HG02970 (cell line): ENCODE data around the gene DNAJC4.
A peak's percentile ranks its signal among the peaks of the same experiment; 100 is the strongest.

ENCODE experiments used
- ATAC-seq: cut with Tn5 transposase; IDR thresholded peaks from one replicate; pipeline ENCODE4 v1.9.1; 2021; ENCODE audit warnings: mild to moderate bottlenecking, moderate library complexity, moderate number of reproducible peaks; ENCODE audit not compliant: unreplicated experiment, low FRiP score

DNAJC4 gene

DNA sequence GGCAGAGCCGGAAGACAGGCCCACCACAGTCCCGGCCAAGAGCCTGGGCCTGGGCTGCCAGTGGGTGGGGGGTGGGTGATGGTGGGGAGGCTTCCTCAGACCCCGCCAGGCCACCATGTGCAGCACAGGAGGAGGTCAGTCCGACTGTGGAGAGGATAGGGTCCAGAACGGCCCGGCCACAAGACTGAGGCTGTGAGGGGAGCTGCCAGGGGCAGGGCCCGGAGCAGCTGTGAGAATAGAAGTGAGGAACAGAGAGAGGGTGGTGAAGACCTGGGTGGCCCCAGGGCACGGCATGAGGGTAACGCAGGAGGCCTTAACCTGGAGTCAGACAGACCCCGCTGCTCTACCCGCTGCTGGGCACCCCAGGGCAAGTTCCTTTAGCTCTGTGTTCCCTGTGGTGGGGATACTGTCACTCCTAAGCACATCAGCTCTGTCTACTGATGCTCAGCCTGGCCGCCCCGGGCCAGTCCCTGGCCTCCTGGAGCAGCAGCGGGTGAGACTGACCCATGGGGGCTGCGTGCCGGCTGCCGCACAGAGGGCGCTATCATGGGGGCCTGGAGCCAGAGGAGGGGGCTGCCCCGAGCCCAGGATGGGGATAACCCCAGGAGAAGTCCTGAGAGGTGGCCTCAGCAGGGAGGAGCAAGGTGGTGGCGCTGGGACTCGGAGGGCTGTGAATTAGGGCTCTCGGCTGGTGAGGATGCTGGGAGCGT, 22.1 kb upstream of the DNAJC4 start:
- no peak for ATAC-seq

DNA sequence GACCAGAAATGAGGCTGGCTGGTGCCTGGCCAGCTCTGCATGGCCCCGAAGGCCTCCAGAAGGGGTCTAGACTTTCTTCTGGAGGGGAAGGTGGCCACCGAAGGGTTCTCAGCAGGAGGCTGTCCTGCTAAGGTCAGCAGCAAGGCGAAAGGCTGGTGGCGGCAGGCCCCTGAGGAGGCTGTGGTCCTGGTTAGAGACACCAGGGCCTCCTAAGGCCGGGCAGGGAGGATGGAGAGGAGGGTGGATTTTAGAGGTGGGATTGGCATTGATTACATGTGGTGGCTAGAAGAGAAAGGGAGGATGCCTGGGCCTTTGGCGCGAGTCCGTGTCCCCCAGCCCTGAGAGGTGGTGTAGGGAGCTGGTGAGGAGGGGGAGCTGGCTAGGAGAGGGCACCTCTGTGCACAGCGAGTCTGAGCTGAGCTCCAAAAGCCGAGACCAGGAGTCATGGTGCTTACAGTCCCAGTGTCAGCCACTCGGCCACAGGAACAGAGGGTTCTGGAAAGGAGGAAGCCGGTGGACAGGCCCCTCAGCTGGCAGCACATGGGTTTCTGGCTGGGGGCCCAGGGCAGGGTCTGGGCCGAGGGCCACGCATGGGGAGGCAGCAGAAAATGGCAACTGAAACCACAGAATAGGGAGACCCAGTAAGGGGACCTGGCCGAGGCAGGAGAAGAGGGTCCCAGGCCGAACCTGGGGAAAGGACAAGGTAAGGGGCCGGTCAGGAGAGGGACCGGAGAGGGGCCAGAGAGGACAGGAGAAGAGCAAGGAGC, 21.4 kb upstream of the DNAJC4 start:
- ATAC-seq, result no peak

DNA sequence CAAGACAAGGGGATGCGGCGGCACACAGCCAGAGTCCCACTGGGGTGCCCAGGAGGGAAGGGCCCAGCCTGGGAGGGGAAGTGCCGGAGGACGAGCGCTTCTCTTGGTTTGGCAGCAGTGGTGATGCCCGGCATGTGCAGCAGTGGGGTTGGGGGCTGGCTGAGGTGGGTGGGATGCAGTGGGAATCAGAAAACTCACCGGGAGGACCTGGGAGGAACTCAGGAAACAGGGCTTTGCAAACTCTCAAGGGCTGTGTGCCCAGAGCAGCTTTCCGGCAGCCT, 20.8 kb upstream of the DNAJC4 start:
- ATAC-seq, result no peak

DNA sequence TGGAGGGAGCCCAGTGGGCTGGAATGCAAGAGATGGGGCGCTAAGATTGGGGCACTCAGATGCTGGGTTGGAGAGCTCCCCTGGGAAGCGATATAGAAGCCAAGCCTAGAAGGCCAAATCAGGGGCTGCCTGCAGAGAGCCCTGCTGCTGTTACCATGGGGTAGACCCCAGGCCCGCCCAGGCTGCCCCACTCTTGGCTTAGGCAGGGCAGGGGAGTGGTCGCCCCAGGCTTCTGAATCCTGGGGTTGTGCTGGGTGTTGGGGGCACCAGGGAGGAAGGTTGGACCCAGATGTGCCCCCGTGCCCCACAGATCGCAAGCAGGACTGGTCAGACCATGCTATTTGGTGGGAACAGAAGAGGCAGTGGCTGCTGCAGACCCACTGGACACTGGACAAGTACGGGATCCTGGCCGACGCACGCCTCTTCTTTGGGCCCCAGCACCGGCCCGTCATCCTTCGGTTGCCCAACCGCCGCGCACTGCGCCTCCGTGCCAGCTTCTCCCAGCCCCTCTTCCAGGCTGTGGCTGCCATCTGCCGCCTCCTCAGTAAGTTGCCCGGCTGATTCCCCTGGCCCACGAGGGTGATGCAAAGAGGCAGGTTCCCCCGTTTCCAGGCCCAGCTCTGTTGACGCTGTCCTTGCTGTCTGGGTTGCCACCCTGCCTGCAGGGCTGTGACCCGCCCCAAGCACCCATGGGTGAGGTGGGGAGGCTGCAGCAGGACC, 19.9 kb upstream of the DNAJC4 start:
- ATAC-seq, result no peak

DNA sequence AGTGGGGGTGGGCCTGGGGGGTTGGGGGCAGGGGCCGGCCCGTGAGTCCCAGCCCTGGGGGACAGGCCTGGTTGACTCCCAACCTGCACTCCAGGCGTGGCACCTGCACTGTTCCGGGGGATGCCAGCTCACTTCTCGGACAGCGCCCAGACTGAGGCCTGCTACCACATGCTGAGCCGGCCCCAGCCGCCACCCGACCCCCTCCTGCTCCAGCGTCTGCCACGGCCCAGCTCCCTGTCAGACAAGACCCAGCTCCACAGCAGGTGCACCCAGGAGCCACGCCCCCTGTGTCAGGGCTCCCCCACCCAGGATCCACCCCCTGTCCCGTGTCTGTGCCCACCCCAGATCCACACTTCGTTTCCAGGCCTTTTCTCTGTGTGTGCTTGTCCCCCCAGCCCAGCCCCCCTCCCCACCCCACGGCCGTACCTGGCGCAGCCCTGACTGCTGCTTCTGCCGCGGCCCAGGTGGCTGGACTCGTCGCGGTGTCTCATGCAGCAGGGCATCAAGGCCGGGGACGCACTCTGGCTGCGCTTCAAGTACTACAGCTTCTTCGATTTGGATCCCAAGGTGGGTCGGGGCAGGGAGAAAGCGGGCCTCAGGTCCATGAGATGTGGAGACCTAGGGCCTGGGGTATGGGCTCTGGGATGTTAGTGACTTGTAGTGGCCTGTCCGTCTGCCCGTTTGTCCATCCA, 19.0 kb upstream of the DNAJC4 start:
- ATAC-seq, result no peak

DNA sequence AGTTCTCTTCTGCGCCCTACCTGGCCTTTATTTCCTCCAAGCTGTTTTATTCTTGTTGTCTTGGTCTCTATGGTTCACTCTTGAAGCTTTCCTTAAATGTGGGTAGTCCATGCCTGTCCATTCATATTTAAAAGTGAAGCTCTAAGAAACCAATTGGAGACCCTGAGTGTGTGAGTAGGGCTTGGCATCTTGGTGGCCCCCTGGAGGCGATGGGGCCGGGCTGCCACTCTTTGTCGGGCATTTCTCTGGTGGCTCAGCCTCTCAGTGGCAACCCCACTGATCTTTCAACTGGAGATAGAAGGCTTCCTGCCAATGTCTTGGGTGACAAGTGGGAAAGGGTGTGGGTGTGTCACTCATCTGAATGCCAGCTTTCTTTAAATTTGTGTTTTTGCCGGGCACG, 13.5 kb upstream of the DNAJC4 start:
- ATAC-seq, result no peak

DNA sequence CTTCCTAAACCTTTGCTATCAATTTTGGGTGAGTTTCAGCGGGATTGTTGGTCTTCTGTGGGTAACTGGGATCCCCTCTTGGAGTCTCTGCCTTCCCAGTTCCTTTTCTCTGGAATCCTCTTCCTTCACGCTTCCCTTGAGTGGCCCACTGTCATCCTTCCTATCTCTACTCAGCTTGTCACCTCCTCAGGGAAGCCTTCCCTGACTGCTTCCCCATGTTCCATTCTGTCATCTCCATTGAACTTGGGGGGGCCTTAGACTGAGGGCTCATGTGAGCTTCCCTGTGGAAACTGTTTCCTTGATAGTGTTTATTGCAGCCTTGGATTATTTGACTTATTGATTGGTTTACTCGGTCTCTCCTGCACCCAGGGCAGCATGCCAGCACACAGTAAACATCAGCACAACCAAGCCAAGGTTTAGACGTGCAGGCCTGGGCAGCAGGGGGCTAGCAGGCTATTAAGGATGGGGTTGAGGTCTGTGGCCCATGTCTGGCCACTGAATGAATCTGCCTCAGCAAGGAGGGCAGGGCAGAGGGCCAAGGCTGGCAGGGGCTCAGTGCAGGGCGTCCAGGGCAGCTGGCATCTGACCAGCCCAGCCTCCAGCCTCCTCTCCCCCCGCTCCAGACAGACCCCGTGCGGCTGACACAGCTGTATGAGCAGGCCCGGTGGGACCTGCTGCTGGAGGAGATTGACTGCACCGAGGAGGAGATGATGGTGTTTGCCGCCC, 11.6 kb upstream of the DNAJC4 start:
- no peak for ATAC-seq

DNA sequence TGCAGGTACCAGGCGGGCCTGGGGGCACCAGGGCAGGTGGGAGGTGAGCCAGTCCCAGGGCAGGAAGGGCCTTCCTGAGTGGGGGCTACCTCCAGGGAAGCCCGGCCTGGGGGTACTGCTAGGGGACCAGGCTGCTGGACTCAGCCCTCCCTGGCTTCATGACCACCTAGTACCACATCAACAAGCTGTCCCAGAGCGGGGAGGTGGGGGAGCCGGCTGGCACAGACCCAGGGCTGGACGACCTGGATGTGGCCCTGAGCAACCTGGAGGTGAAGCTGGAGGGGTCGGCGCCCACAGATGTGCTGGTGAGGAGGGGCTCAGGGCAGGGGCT, 11.0 kb upstream of the DNAJC4 start:
- no peak for ATAC-seq

DNA sequence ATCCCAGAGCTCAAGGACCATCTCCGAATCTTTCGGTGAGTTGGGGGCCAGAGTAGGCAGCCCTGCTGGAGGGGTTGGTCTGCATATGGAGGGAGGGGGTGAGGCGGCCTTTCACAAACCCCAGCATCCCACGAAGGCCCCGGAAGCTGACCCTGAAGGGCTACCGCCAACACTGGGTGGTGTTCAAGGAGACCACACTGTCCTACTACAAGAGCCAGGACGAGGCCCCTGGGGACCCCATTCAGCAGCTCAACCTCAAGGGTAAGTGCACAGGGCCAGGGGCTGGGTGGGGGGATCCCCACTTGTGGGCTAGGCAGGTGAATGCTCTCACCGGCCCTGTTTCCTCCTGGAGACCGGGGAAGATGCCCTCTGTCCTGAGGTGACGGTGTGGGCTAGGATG, 10.6 kb upstream of the DNAJC4 start:
- ATAC-seq, result no peak

DNA sequence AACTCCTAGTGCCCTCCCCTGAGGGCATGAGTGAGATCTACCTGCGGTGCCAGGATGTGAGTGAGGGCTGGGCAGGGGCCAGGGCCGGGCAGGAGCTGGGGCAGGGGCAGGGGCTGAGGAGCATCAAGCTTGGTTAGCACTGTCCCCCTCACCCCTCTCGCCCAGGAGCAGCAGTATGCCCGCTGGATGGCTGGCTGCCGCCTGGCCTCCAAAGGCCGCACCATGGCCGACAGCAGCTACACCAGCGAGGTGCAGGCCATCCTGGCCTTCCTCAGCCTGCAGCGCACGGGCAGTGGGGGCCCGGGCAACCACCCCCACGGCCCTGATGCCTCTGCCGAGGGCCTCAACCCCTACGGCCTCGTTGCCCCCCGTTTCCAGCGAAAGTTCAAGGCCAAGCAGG, 10.1 kb upstream of the DNAJC4 start:
- ATAC-seq, result no peak

DNA sequence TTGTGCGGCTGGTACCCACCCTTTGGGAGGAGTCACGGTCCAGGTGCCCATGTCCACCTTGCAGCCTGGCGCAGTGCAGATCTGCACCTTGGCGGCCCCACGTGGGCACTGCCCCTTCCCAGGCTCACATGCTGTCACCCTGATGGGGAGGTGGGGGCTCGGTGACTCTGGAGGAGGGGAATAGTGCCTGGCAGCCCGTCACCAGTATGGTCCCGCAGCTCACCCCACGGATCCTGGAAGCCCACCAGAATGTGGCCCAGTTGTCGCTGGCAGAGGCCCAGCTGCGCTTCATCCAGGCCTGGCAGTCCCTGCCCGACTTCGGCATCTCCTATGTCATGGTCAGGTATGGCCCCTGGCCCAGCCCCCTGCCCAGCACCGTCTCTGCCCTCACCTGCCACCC, 9.6 kb upstream of the DNAJC4 start:
- no peak for ATAC-seq

DNA sequence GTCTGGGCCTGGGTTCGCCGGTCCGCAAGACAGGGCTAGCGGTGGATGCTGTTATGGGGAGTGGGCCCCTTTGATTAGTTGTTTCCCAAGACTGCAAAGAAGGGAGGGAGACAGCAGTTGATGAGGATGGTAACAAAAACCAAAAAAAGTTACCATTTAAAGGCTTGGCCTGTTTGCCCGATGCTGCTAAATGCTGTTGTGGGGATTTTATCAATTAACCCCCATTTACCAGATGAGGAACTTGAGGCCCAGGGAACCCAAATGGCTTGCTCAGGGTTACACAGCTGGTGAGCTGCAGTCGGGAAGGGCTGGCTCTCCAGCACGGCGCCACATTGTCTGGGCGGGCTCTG, 7.7 kb upstream of the DNAJC4 start:
- ATAC-seq, result no peak

DNA sequence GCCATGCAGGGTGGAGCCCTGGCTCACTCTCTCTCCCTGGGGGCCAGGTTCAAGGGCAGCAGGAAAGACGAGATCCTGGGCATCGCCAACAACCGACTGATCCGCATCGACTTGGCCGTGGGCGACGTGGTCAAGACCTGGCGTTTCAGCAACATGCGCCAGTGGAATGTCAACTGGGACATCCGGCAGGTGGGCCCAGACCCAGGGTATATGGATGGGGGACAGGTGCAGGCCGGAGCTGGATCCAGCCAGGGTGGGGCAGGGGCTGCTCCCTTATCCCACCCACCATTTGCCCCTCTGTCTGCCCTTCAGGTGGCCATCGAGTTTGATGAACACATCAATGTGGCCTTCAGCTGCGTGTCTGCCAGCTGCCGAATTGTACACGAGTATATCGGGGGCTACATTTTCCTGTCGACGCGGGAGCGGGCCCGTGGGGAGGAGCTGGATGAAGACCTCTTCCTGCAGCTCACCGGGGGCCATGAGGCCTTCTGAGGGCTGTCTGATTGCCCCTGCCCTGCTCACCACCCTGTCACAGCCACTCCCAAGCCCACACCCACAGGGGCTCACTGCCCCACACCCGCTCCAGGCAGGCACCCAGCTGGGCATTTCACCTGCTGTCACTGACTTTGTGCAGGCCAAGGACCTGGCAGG, 7.2 kb upstream of the DNAJC4 start:
- no peak for ATAC-seq

DNA sequence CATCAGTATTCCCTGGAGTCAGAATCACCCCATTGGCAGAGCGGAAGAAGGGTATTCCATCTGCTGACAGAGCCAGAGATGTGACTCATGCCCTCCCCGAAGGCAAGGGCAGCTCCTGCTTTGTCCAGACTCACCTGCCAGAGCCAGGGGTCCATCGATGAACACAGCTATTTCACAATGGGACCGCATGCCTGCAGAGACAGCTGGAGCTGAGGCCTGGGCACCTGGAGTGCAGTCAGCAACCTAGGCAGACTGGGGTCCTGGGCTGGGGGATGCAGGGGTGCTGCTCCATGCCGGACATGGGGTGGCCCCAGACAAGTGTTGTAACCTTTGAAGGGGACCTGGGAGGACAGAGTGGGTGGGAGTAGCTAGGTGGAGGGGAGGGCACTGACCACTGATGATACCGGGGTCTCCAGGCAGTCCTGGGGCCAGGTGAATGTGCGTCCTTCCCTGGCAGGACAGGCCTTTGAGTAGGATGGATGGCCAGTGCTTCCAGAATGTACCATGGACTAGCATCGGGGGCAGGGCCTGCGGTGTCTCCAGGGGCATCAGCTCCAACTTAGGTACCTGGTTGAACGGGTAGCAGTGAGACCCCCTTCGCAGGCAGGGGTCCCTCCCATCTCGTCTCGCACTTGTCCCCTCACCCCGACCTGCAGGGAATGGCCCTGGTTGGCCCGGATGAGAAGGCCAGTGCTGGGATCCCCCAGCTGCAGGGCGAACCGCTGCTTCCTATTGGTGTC, 6.0 kb upstream of the DNAJC4 start:
- no peak for ATAC-seq

DNA sequence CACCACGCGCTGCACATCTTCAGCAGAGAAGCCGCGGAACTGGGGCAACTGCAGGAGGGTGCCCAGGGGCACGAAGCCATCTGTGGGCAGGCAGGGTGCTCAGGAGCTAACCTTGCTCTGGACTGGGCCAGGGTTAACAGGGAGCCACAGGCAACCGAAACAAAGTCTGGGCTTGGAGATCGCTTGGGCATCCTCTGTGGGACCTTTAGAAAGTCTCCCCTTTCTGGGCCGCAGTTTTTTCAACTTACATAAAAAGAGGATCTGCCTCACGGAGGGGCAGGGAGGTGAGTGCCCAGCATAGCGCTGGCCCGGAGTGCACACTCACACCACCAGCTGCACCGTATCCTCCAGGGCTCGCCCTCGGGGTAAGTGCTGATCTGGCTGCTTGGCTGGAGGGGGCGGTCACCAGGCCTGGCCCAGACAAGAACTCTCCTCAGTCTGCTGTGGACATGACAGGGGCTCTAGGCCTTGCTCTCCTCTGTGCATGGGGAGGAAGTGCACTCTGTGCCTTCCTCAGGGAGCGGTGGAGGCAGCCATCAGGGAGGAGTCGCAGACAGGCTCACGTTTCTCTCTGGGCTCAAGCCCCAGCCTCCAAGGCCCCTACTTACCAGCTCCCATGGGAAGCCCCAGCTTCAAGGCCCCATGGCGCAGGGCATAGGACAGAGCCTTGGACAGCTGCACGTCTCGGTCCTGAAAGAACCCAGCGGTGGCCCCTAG, 5.3 kb upstream of the DNAJC4 start:
- no peak for ATAC-seq

DNA sequence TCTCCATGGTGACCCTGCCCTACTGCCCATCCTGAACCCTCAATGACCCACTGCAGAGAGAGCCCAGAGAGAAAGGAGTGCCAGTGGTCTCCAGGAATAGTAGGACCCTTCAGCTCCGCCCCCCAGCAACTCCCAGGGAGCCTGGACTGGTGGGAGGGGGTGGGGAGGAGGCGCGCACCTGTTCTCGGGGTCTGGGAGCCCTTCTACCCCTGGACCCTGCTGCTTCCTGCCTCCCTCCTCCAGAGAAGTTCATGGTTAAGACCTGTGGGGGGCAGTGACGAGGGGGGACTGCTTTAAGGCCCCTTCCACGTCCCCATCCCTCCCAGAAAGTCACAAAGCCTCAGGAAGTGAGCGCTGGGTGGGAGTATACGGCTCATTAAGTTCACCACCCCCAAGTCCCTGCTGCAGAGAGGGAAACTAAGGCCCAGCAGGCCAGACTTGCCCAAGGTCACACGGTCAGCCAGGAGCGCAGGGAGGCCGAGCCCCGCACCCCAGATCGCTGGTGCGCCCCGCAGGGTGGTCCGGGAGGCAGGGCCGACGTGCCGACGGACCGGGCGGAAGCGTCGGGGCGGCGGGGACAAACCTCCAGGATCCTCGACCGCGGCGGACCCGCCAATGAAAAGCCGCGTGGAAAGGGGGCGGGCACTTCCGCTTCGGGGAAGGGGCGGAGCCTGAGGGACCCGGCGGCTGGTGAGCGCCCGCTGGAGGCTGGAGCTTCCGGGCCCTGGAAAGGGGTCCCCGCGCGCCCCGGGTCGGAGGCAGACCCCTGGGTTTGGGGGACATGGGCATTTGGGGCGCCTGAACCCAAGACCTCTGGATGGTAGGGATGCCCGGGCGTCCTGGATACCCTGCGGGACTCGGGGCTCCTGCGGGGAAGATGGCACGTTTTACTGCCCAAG, 4.5 kb upstream of the DNAJC4 start, which contains the start of the genes NUDT22 and TRPT1:
Gene NUDT22 (plus strand): TSS at position 667 of the 899 bp plus-strand sequence. CDS start 379 bp downstream, outside the sequence.
Gene TRPT1 (minus strand): TSS at position 579 of the 899 bp plus-strand sequence. CDS start 326 bp downstream, at position 253.
- peak; percentile 56 for ATAC-seq

DNA sequence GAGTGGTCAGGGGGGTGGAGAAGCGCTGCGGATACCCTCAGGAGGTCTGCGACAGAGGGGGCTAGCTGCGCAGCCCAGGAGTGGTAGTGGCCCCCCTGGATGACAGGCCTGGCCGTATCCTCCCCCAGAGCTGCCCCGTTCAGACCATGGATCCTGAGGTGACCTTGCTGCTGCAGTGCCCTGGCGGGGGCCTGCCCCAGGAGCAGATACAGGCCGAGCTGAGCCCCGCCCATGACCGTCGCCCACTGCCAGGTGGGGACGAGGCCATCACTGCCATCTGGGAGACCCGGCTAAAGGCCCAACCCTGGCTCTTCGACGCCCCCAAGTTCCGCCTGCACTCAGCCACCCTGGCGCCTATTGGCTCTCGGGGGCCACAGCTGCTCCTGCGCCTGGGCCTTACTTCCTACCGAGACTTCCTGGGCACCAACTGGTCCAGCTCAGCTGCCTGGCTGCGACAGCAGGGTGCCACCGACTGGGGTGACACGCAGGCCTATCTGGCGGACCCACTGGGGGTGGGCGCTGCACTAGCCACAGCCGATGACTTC, 3.8 kb upstream of the DNAJC4 start:
- no peak for ATAC-seq
